ENCODE results near the gene NPDC1.

DNA sequence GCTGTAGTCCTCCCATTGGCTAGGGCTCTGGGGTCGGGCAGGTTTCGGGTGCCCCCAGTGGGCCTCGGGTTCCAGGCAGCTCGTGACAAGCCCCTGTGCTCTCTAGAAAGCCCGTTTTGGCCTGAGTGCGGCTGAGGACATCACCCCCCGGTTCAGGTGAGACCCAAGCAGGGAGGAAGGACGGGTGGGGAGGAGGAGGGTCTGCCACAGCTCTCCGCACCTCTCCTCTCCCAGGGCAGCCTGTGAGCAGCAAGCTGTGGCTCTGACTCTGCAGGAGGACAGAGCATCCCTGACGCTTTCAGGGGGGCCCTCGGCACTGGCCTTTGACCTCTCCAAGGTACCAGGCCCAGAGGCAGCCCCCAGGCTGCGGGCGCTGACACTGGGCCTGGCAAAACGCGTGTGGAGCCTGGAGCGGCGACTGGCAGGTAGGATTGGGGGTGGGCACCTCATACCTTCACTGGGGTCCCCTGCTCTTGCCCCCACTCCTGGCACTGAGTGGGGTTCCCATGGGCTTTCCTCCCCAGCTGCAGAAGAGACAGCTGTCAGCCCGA lies 53.1 kb downstream of the NPDC1 start:
- TF ChIP-seq EP300 (IDR thresholded peaks at IDR 0.05; ENCODE audit: low read depth) (no peak), POLR2A (IDR thresholded peaks at IDR 0.05) (peak; percentile 5)
